HG02588 (cell line): ENCODE measurements around the gene PRPF18.
"Not testable (repeated sequence)": the region's sequence is repeated elsewhere in the genome, so short reads cannot be mapped to it uniquely, and the experiment has no call there.

ENCODE experiments used
- ATAC-seq: cut with Tn5 transposase; IDR thresholded peaks from one replicate; pipeline ENCODE4 v1.9.1; 2021; ENCODE audit warnings: mild to moderate bottlenecking, moderate library complexity; ENCODE audit not compliant: unreplicated experiment

PRPF18 gene, protein sequence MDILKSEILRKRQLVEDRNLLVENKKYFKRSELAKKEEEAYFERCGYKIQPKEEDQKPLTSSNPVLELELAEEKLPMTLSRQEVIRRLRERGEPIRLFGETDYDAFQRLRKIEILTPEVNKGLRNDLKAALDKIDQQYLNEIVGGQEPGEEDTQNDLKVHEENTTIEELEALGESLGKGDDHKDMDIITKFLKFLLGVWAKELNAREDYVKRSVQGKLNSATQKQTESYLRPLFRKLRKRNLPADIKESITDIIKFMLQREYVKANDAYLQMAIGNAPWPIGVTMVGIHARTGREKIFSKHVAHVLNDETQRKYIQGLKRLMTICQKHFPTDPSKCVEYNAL

GRCh38 chr10:13586676-13587355 lies at the start of gene PRPF18:
PRPF18 (plus strand) TSS chr10:13586965; CDS start chr10:13587087, 122 bp downstream.
- ATAC-seq, result peak; percentile 100

GRCh38 chr10:13537985-13538384 lies 48.8 kb upstream of the PRPF18 start:
- not testable (repeated sequence) for ATAC-seq

GRCh38 chr10:13542533-13542932 lies 44.2 kb upstream of the PRPF18 start:
- ATAC-seq, result no peak

DNA sequence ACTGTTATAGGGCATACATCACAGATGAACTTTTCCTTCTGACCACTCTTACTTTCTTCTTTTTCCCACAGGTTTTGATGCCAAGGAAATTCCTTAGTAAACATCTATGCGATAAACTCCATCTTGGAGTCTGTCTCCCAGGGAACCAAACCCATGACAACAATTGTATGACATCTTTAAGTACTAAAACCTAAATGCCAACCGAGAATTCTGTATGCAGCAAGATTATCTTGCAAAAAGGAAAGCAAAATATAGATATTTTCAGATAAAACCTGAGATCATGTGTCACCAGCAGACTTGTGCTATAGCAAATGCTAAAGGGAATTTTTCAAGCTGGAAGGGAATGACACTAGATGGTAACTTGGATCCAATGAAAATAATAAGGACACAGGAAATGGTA lies 36.0 kb upstream of the PRPF18 start:
- no peak for ATAC-seq

- no peak for ATAC-seq
Observed at GRCh38 chr10:13555884-13556510, 30.8 kb upstream of the PRPF18 start.

DNA sequence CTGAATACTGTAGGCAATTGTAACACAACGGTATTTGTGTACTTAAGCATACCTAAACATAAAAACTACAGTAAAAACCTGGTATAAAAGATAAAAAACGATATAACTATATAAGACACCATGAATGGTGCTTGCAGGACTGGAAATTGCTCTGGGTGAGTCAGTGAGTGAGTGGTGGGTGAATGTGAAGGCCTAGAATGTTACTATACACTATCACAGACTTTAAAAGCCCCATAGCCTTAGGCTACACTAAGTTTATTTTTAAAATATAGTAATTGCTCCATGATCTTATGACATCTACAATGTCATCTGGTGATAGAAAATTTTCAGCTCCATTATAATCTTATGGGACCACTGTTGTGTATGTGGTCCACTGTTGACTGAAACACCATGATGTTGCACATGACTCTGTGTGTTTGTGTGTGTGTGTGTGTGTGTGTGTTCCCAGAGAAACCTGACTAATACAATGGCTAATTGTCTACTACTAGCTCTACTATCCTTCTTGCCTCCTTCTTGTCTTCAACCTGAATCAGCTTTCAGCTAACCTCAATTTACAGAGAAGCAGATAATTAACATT lies 27.6 kb upstream of the PRPF18 start:
- no peak for ATAC-seq

DNA sequence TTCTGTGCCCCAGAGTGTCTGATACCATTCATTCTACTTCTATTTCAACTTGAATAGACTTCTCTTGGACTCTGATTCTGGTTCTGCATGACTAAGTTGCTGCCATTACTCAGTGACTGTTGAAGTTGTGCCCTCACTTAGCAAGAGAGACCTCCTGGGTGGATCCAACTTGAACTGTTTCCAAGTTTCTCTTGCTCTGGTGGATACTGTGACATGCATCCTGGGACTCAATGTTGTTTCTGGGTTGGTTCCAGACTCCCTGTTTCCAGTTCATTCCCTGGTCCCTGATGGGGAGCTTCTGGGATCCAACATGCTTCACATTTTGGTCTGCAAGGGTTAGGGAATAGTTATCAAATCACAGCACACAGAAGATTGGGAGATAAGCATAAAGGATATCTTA lies 26.2 kb upstream of the PRPF18 start:
- no peak for ATAC-seq

DNA sequence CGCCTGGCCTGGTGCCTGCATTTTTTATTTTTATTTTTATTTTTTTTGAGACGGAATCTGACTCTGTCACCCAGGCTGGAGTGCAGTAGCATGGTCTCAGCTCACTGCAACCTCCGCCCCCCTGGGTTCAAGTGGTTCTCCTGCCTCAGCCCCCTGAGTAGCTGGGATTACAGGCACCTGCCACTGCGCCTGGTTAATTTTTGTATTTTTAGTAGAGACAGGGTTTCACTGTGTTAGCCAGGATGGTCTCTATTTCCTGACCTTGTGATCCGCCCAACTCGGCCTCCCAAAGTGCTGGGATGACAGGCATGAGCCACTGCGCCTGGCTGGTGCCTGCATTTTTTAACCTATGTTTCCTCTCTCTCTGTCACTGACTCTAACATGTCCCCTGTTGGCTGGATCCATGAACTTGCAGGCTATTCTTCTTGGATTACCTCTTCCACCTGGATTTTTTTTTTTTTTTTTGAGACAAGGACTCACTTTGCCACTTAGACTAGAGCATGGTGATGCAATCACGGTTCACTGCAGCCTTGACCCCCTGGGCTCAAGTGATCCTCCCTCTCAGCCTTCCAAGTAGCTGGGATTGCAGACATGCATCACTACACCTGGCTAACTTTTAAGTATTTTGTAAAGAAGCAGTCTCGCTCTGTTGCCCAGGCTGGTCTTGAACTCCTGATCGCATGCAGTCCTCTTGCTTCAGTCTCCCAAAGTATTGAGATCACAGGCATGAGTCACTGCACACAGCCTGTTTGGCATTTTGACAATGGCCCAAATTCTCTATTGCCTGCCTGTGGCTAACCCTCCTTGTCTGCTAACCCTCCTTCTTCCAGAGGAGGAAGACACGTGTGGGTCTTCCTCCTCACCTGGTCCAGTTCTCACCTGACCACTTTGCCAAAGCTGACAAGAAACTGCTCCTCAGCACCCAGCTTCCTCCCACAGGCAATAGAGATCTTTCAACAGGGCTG lies 23.0 kb upstream of the PRPF18 start:
- ATAC-seq, result no peak

GRCh38 chr10:13564576-13564975 lies 22.2 kb upstream of the PRPF18 start:
- no peak for ATAC-seq

- ATAC-seq, result no peak
Observed at GRCh38 chr10:13567030-13567429, 19.7 kb upstream of the PRPF18 start.

DNA sequence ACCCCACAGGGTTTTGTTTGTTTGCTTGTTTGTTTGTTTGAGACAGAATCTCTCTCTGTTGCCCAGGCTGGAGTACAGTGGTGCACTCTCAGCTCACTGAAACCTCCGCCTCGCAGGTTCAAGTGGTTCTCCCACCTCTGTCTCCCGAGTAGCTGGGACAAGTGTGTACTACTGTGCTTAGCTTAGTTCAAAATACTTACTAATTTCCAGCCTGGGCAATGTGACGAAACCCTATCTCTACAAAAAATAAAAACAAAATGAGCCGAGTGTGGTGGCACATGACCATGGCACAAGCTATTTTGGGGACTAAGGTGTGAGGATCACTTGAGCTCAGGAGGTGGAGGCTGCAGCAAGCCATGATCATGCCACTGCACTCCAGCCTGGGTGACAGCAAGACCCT lies 15.2 kb upstream of the PRPF18 start:
- ATAC-seq, result no peak

DNA sequence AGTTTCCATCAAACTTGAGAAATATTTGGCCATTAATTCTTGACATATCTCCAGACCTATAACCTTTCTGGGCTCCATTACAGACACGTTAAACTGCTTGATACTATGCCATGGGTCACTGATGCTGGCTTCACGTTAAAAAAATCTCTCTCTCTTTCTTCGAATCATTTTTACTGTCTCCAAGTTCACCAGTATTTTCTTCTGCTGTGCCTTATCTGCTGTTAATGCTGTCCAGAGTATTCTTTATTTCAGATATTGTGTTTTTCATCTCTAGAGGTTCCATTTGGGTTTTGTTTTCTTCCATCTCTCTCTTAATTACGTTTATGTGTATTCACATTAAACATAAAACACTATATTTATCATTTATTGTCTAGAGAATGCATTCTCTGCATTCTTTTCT lies 12.8 kb upstream of the PRPF18 start:
- ATAC-seq, result no peak

GRCh38 chr10:13585195-13585751 lies 1.5 kb upstream of the PRPF18 start:
- ATAC-seq, result no peak

DNA sequence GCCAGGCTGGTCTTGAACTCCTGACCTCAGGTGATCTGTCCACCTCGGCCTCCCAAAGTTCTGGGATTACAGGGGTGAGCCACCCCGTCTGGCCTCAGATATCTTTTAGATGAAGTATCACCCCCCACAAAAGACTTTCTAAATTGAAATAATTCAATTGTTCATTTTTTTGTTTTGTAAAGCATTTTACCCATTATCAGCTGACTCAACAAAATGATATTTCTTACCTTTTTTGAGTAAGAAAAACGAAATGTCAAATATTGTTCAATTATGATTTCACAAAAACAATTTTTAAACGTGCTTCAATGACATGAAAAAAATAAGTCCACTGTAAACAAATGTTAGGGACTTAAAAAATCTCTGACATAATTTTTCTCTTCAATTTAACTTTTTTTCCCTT lies 822 bp upstream of the PRPF18 start:
- no peak for ATAC-seq

GRCh38 chr10:13587391-13587790 lies 626 bp downstream of the PRPF18 start:
- no peak for ATAC-seq

- ATAC-seq, result no peak
Observed at GRCh38 chr10:13589316-13589715, 2.6 kb downstream of the PRPF18 start.

- no peak for ATAC-seq
Observed at GRCh38 chr10:13590886-13591285, 4.1 kb downstream of the PRPF18 start.

GRCh38 chr10:13592306-13592705 lies 5.5 kb downstream of the PRPF18 start:
- ATAC-seq, result no peak

DNA sequence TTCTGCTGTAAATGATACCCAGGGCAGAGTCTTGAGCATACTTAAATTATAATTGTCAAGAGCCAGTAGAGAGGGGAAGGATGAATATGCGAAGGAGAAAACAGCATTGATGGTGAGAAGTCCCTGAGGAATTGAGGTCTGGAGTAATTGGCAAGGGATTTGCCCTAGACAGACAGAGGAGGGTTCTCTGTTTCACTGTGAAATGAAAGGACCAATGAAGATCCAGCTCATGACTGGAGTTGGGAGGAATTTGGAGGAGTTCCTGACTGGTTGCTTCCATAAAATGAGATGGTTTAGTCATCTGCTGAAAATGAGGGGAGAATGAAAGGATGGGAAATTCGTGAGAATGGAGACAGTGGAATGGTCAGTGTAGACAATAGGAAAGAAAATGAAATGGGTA lies 6.8 kb downstream of the PRPF18 start:
- ATAC-seq, result no peak

GRCh38 chr10:13594641-13595040 lies 7.9 kb downstream of the PRPF18 start:
- ATAC-seq, result no peak
